DND-41 (cell line): Measurements from ENCODE around the gene ADAM15.

ENCODE experiments used
- EZH2 ChIP-seq: IDR thresholded peaks from 3 replicates; pipeline ENCODE4 v1.6.1; 2012; ENCODE audit warnings: borderline replicate concordance, low read depth, mild to moderate bottlenecking, moderate library complexity, low read length, inconsistent platforms; ENCODE audit not compliant: severe bottlenecking
- TF ChIP-seq, protein P1 (sequence below): IDR thresholded peaks from 2 replicates; pipeline ENCODE4 v1.5.1; 2012; ENCODE audit warnings: borderline replicate concordance, low read length, moderate library complexity, mild to moderate bottlenecking; ENCODE audit not compliant: poor library complexity, severe bottlenecking; ENCODE audit errors: extremely low read depth

DNA sequence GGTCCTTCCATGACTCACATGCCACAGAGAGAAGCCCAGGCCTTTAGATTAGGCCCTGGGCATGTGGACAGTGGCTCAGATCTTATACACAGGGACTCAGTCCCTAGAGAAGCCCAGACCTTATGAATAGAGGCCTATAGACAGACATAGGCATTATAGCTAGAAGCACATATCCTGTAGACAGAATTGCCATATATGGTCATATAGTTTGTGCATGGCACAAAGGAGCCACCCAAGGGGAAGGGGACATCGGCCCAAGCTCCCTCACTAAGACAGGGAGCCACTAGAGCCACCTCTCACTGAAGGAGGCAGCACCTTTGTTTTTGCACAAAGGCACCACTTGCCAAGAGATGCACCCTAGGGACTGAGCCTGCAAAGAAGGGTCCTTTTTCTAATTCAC, 25.3 kb downstream of the ADAM15 start:
- no peak for TF ChIP-seq EZH2
- TF ChIP-seq, protein P1, sequence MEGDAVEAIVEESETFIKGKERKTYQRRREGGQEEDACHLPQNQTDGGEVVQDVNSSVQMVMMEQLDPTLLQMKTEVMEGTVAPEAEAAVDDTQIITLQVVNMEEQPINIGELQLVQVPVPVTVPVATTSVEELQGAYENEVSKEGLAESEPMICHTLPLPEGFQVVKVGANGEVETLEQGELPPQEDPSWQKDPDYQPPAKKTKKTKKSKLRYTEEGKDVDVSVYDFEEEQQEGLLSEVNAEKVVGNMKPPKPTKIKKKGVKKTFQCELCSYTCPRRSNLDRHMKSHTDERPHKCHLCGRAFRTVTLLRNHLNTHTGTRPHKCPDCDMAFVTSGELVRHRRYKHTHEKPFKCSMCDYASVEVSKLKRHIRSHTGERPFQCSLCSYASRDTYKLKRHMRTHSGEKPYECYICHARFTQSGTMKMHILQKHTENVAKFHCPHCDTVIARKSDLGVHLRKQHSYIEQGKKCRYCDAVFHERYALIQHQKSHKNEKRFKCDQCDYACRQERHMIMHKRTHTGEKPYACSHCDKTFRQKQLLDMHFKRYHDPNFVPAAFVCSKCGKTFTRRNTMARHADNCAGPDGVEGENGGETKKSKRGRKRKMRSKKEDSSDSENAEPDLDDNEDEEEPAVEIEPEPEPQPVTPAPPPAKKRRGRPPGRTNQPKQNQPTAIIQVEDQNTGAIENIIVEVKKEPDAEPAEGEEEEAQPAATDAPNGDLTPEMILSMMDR, result no peak
